ENCODE measurements around the gene PROX2. TPM values are rescaled to one million over a fixed set of nuclear protein-coding genes. Genes with fewer than 3 reads are reported as not detected.

Gene PROX2
- total and polyA plus RNA-seq, 2 donors (not counting 1 experiment from before 2014, with no cell fraction given), result 0.03 to 0.07 TPM

DNA sequence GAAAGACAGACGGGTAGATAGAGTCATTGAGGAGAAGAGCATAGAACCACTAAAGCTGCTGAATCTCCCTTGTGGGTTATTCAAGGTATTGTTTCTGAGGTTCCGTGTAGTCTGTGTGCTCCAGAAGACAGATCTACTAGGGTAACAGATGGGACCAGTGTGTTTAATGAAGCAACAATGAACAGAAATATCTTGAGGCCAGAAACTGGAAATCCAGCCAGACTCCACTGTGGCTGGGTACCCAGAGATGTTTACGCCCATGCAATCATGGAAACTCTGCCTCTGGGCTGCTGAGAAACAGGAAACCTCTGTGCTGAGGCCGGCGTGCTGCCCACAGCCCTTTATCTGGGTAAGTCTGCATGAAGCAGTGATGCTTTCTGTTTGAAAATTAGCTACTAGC, 8.3 kb downstream of the PROX2 start:
- ATAC-seq (ENCODE audit: low read depth), result no peak

DNA sequence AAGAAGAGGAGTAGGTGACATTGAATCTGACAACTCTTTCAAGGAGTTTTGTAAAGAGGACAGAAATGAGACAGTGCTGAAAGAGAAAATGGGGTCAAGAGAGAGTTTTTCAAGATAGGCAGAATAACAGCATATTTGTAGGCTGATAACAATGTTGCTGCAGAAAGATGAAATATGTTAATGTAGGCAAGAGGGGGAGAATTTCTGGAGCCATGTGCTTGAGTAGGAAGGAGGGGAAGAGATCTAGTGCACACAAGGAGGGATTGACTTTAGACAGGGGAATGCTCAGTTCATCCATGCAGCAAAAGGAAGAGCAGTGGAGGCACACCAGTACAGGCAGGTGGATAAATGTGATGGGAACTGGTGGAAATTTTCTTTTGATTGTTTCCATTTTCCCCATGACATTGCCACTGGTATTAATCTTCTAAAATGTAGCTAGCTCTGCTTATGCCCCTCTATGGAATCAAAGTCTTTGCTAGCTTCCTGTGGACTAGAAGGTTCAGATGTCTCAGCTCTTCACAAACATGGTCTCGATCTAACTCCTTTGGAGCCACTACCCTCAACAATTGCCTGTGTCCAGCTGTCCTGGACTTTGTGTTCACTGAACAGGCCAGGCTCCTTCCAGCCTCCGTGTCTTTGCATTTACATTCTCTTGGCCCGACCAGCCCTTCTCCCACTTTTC, 9.1 kb downstream of the PROX2 start:
- DNase-seq (no peak), ATAC-seq (ENCODE audit: low read depth) (no peak)
- ChIA-PET POLR2A (no interaction called here), CTCF (interaction anchor here (41.3 kb wide), 1 partner anchor 34 kb away, joined by 926 read pairs; no protein-coding TSS in a partner anchor)
- H3K27ac ChIP-seq (ENCODE audit: low read length in 2 of 2), result no peak overlapping the region
- Mint-ChIP-seq H3K9me3 (ENCODE audit: insufficient read depth) (no peaks in the 10 kb centered on the region), H3K27me3 (no peaks in the 10 kb centered on the region), H3K27ac (no peak overlapping the region), H3K4me1 (peaks cover 4% of the 10 kb centered on the region), H3K4me3 (no peak overlapping the region)
- H2AFZ ChIP-seq (ENCODE audit: insufficient read depth, low read depth, low read length, poor library complexity, severe bottlenecking), result no peak overlapping the region
- intact Hi-C loops (cut with micrococcal nuclease), result no loop called here
- no peak overlapping the region for H3K4me3 ChIP-seq (ENCODE audit: control extremely low read depth in 1 of 5, extremely low read depth in 1 of 5, insufficient read depth in 1 of 5, low read depth in 2 of 5, low read length in 4 of 5)
- no peaks in the 10 kb centered on the region for H3K9me3 ChIP-seq (ENCODE audit: control extremely low read depth in 1 of 3, control insufficient read depth in 2 of 3, insufficient read depth in 1 of 3, low read length in 2 of 3)
- no peaks in the 10 kb centered on the region for H3K27me3 ChIP-seq (replicated peaks in 1 of 4; ENCODE audit: control extremely low read depth in 1 of 4, control insufficient read depth in 3 of 4, insufficient read depth in 4 of 4, low read length in 3 of 4)
- H3K4me2 ChIP-seq (replicated peaks; ENCODE audit: low read depth, low read length, poor library complexity, severe bottlenecking), result no peak overlapping the region
- no peaks in the 10 kb centered on the region for H4K20me1 ChIP-seq (ENCODE audit: control insufficient read depth, insufficient read depth, low read length, poor library complexity, severe bottlenecking)
- no peak overlapping the region for H3K9ac ChIP-seq (ENCODE audit: low read length)
- 97% methylated on average over 3 of the region's 3 CpGs for WGBS (ENCODE audit: insufficient coverage)
- H3K4me1 ChIP-seq (ENCODE audit: control insufficient read depth in 2 of 2, insufficient read depth in 2 of 2, low read length in 2 of 2), result peaks cover 0 to 11% of the 10 kb centered on the region in 2 donors
- TF ChIP-seq, protein P1, sequence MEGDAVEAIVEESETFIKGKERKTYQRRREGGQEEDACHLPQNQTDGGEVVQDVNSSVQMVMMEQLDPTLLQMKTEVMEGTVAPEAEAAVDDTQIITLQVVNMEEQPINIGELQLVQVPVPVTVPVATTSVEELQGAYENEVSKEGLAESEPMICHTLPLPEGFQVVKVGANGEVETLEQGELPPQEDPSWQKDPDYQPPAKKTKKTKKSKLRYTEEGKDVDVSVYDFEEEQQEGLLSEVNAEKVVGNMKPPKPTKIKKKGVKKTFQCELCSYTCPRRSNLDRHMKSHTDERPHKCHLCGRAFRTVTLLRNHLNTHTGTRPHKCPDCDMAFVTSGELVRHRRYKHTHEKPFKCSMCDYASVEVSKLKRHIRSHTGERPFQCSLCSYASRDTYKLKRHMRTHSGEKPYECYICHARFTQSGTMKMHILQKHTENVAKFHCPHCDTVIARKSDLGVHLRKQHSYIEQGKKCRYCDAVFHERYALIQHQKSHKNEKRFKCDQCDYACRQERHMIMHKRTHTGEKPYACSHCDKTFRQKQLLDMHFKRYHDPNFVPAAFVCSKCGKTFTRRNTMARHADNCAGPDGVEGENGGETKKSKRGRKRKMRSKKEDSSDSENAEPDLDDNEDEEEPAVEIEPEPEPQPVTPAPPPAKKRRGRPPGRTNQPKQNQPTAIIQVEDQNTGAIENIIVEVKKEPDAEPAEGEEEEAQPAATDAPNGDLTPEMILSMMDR (IDR thresholded peaks at IDR 0.05), result no peak
- TF ChIP-seq EZH2 (IDR thresholded peaks at IDR 0.05; ENCODE audit: borderline replicate concordance, insufficient read depth, low read depth, low read length, poor library complexity, severe bottlenecking), result no peak
- no peaks in the 10 kb centered on the region for H3K79me2 ChIP-seq (ENCODE audit: control insufficient read depth, insufficient read depth, low read length)
- H3K36me3 ChIP-seq (replicated peaks in 1 of 2; ENCODE audit: control extremely low read depth in 1 of 2, control insufficient read depth in 1 of 2, extremely low read depth in 1 of 2, insufficient read depth in 2 of 2, low read length in 1 of 2), result no peaks in the 10 kb centered on the region

More for the DNA sequence above, 8.3 kb downstream of the PROX2 start:
- Mint-ChIP-seq H3K4me1 (peaks cover 4% of the 10 kb centered on the region), H3K27me3 (no peaks in the 10 kb centered on the region), H3K4me3 (no peak overlapping the region), H3K9me3 (ENCODE audit: insufficient read depth) (no peaks in the 10 kb centered on the region), H3K27ac (no peak overlapping the region)
- Histone ChIP-seq H4K20me1 (ENCODE audit: control insufficient read depth, insufficient read depth, low read length, poor library complexity, severe bottlenecking) (no peaks in the 10 kb centered on the region), H3K79me2 (ENCODE audit: control insufficient read depth, insufficient read depth, low read length) (no peaks in the 10 kb centered on the region), H3K4me1 (ENCODE audit: control insufficient read depth in 2 of 2, insufficient read depth in 2 of 2, low read length in 2 of 2) (peaks cover 0 to 11% of the 10 kb centered on the region in 2 donors), H3K4me3 (ENCODE audit: control extremely low read depth in 1 of 5, extremely low read depth in 1 of 5, insufficient read depth in 1 of 5, low read depth in 2 of 5, low read length in 4 of 5) (no peak overlapping the region), H3K27me3 (replicated peaks in 1 of 4; ENCODE audit: control extremely low read depth in 1 of 4, control insufficient read depth in 3 of 4, insufficient read depth in 4 of 4, low read length in 3 of 4) (no peaks in the 10 kb centered on the region), H3K27ac (ENCODE audit: low read length in 2 of 2) (no peak overlapping the region), H2AFZ (ENCODE audit: insufficient read depth, low read depth, low read length, poor library complexity, severe bottlenecking) (peak overlapping the region; percentile 41), H3K4me2 (replicated peaks; ENCODE audit: low read depth, low read length, poor library complexity, severe bottlenecking) (no peak overlapping the region), H3K36me3 (replicated peaks in 1 of 2; ENCODE audit: control extremely low read depth in 1 of 2, control insufficient read depth in 1 of 2, extremely low read depth in 1 of 2, insufficient read depth in 2 of 2, low read length in 1 of 2) (no peaks in the 10 kb centered on the region), H3K9me3 (ENCODE audit: control extremely low read depth in 1 of 3, control insufficient read depth in 2 of 3, insufficient read depth in 1 of 3, low read length in 2 of 3) (no peaks in the 10 kb centered on the region), H3K9ac (ENCODE audit: low read length) (no peak overlapping the region)
- WGBS (ENCODE audit: insufficient coverage), result 34% methylated on average over 5 of the region's 5 CpGs
- no peak for TF ChIP-seq EZH2 (IDR thresholded peaks at IDR 0.05; ENCODE audit: borderline replicate concordance, insufficient read depth, low read depth, low read length, poor library complexity, severe bottlenecking)
- TF ChIP-seq, protein P1 (IDR thresholded peaks at IDR 0.05), result no peak
- CTCF ChIA-PET, result interaction anchor here (41.3 kb wide), 1 partner anchor 33 kb away, joined by 926 read pairs; no protein-coding TSS in a partner anchor
- intact Hi-C loops (cut with micrococcal nuclease), result no loop called here
- POLR2A ChIA-PET, result no interaction called here
- DNase-seq, result no peak

All from B cell (primary cell).